Thymus (tissue), 14 donors: ENCODE measurements around the gene EARS2. TPM values are rescaled to one million over a fixed set of nuclear protein-coding genes. Genes with fewer than 3 reads are reported as not detected.

ENCODE experiments used
- DNase-seq, 9 donors: peaks; one replicate each; pipeline ENCODE4 v3.0.0-alpha.2; 2013; ENCODE audit warnings: low spot score in 9 of 9, low read depth in 6 of 9, missing footprints in 1 of 9
- H3K27ac ChIP-seq, 2 donors: one replicate each; pipeline ENCODE4 v1.5.1; 2013; ENCODE audit warnings: control low read depth in 1 of 2, low read depth in 1 of 2, low read length in 1 of 2, mild to moderate bottlenecking in 1 of 2, moderate library complexity in 1 of 2
- H3K27me3 ChIP-seq, 2 donors: one replicate each; pipeline ENCODE4 v1.5.1; 2013; ENCODE audit warnings: low read length in 1 of 2; ENCODE audit not compliant: control insufficient read depth in 2 of 2, insufficient read depth in 1 of 2
- H3K36me3 ChIP-seq, 2 donors: one replicate each; pipeline ENCODE4 v1.5.1; 2013; ENCODE audit warnings: low read length in 1 of 2, mild to moderate bottlenecking in 1 of 2, moderate library complexity in 1 of 2; ENCODE audit not compliant: control insufficient read depth in 2 of 2, insufficient read depth in 2 of 2
- H3K4me1 ChIP-seq, 2 donors: one replicate each; pipeline ENCODE4 v1.5.1; 2013; ENCODE audit warnings: low read length in 2 of 2; ENCODE audit not compliant: control insufficient read depth in 2 of 2, insufficient read depth in 2 of 2
- H3K4me3 ChIP-seq, 2 donors: one replicate each; pipeline ENCODE4 v1.5.1; 2013; ENCODE audit warnings: low read length in 2 of 2, control low read depth in 1 of 2, mild to moderate bottlenecking in 1 of 2
- H3K9me3 ChIP-seq, 2 donors: one replicate each; pipeline ENCODE4 v1.5.1; 2013; ENCODE audit warnings: low read length in 1 of 2, mild to moderate bottlenecking in 1 of 2; ENCODE audit not compliant: control insufficient read depth in 2 of 2, insufficient read depth in 1 of 2
- WGBS: extraction: QIAGEN DNeasy Blood & Tissue Kit; methylation state at CpG from one replicate; pipeline ENCODE4 v1.1.7; 2013; 5-methylcytosine and 5-hydroxymethylcytosine counted together
- long read RNA-seq, 10 donors: transcript quantifications; one replicate each; lab custom pipeline, GENCODE V29; 2026
- polyA plus RNA-seq: library from polyadenylated mRNA; stranded (reverse); fragments of 200-250 nt; gene quantifications from one replicate; pipeline ENCODE4 v1.2.3, GENCODE V29; 2013
- total RNA-seq: library from RNA; stranded (reverse); fragments of 120-200 nt; gene quantifications from one replicate; pipeline ENCODE4 v1.2.4, GENCODE V29; 2013
- donor health status: healthy.

EARS2 gene
- total RNA-seq (20.5 TPM), polyA plus RNA-seq (11.5 TPM)
- long read RNA-seq, donor 1, partial matches to known transcripts, result 0 of 2 reads
- long read RNA-seq, donor 1, other reads (novel, unspliced or antisense), result 0 of 2 reads
- long read RNA-seq, donor 2, result 0 reads
- long read RNA-seq, donor 3, partial matches to known transcripts, result 8 of 30 reads
- long read RNA-seq, donor 3, other reads (novel, unspliced or antisense), result 19 of 30 reads
- long read RNA-seq, donor 4, partial matches to known transcripts, result 0 of 5 reads
- long read RNA-seq, donor 4, other reads (novel, unspliced or antisense), result 0 of 5 reads
- long read RNA-seq, donor 5, transcript EARS2-201 (9 exons, 3,961 nt), result major isoform, 5 of 9 reads
- long read RNA-seq, donor 5, partial matches to known transcripts, result 0 of 9 reads
- long read RNA-seq, donor 5, other reads (novel, unspliced or antisense), result 0 of 9 reads
- long read RNA-seq, donor 6, partial matches to known transcripts, result 0 of 5 reads
- long read RNA-seq, donor 6, other reads (novel, unspliced or antisense), result 0 of 5 reads
- long read RNA-seq, donor 7, partial matches to known transcripts, result 0 of 7 reads
- long read RNA-seq, donor 7, other reads (novel, unspliced or antisense), result 0 of 7 reads
- long read RNA-seq, donor 8, result 0 reads
- long read RNA-seq, donor 9, partial matches to known transcripts, result 0 of 3 reads
- long read RNA-seq, donor 9, other reads (novel, unspliced or antisense), result 0 of 3 reads
- long read RNA-seq, donor 10, partial matches to known transcripts, result 0 of 2 reads
- long read RNA-seq, donor 10, other reads (novel, unspliced or antisense), result 0 of 2 reads

GRCh38 chr16:23556881-23557778 is at the start of gene EARS2, which contains the start of gene UBFD1:
Gene EARS2, minus strand, starts transcription at chr16:23557350. Its CDS starts 7 bp downstream, at chr16:23557343.
Gene UBFD1, plus strand, starts transcription at chr16:23557727. Its CDS starts 16 bp downstream, at chr16:23557743.
- H3K9me3 ChIP-seq, result no peaks in the 10 kb centered on the region
- peak within 1 kb of the TSS; percentile 85 to 90 for H3K27ac ChIP-seq
- peaks cover 21 to 26% of the 10 kb centered on the region in 2 donors for H3K36me3 ChIP-seq
- peaks cover 9 to 13% of the 10 kb centered on the region in 2 donors for H3K4me1 ChIP-seq
- peak within 1 kb of the TSS; percentile 61 to 76 for H3K4me3 ChIP-seq
- peak; percentile 90 to 99 (median 96) for DNase-seq
- no peaks in the 10 kb centered on the region for H3K27me3 ChIP-seq
- 2% methylated on average over 65 of the region's 65 CpGs for whole genome bisulfite sequencing

GRCh38 chr16:23597003-23597756 is 40.0 kb upstream of the EARS2 start:
- Histone ChIP-seq H3K36me3 (peaks cover 7 to 8% of the 10 kb centered on the region in 2 donors), H3K4me1 (peaks cover 8 to 16% of the 10 kb centered on the region in 2 donors), H3K27me3 (no peaks in the 10 kb centered on the region), H3K27ac (peak overlapping the region in 1 of 2 donors; percentile 57), H3K4me3 (no peak overlapping the region), H3K9me3 (no peaks in the 10 kb centered on the region)
- DNase-seq, result peak in 2 of 9 donors; percentile 32 to 55
- 93% methylated on average over 11 of the region's 11 CpGs for WGBS

- peak within 1 kb of the TSS; percentile 73 to 91 for H3K4me3 ChIP-seq
- peak within 1 kb of the TSS; percentile 71 to 75 for H3K27ac ChIP-seq
- H3K4me1 ChIP-seq, result peaks cover 8 to 16% of the 10 kb centered on the region in 2 donors
- peaks cover 17 to 18% of the 10 kb centered on the region in 2 donors for H3K36me3 ChIP-seq
- H3K9me3 ChIP-seq, result no peaks in the 10 kb centered on the region
- WGBS, result 3% methylated on average over 67 of the region's 67 CpGs
- no peaks in the 10 kb centered on the region for H3K27me3 ChIP-seq
- DNase-seq, result peak; percentile 64 to 94 (median 88)
Measured at GRCh38 chr16:23595951-23596720, 39.0 kb upstream of the EARS2 start, which contains the start of gene NDUFAB1. Gene NDUFAB1, minus strand, starts transcription at chr16:23596316. Its CDS starts 26 bp downstream, at chr16:23596290.

- Histone ChIP-seq H3K4me3 (peak overlapping the region; percentile 73 to 91), H3K4me1 (peaks cover 8 to 16% of the 10 kb centered on the region in 2 donors), H3K36me3 (peaks cover 22 to 25% of the 10 kb centered on the region in 2 donors), H3K27ac (no peak overlapping the region), H3K9me3 (no peaks in the 10 kb centered on the region), H3K27me3 (no peaks in the 10 kb centered on the region)
- DNase-seq, result peak in 3 of 9 donors; percentile 4 to 24 (median 11)
- WGBS, result 25% methylated on average over 34 of the region's 34 CpGs
Measured at GRCh38 chr16:23595246-23595950, 38.2 kb upstream of the EARS2 start.

DNA sequence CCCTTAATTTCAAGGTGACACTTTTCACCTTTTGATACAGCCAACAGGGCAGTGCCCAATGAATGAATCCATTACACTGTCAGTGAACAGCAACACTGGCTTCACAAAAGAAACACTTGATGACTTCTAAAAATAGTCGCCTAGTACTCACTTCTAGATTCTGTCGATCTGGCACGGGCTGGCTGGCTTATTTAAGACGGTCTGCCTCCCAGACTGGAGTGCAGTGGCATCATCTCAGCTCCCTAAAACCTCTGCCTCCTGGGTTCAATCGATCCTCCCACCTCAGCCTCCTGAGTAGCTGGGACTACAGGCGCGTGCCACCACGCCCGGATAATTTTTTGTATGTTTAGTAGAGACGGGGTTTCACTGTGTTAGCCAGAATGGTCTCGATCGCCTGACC is 37.0 kb upstream of the EARS2 start:
- Histone ChIP-seq H3K36me3 (peaks cover 30 to 32% of the 10 kb centered on the region in 2 donors), H3K9me3 (no peaks in the 10 kb centered on the region), H3K4me3 (no peak overlapping the region), H3K4me1 (peaks cover 8 to 16% of the 10 kb centered on the region in 2 donors), H3K27ac (no peak overlapping the region), H3K27me3 (no peaks in the 10 kb centered on the region)
- DNase-seq, result no peak
- WGBS, result 95% methylated on average over 12 of the region's 12 CpGs

DNA sequence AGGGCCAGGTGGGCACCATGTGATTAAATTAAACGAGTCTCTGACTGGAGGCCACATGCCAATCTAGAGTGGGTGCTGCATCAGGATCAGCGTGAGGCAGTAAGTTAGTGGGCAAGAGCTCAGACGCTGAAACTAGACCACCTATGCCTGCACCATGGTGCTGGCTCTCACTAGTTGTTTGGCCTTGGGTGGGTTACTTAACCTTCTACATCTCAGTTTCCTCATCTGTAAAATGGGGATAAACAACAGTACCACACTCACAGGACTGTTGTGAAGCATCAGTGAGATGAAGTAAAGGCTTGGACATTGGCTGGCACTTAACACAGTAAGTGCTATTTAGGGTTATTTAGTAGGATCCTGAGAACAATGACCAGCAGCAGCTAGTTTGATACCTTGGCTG is 33.0 kb upstream of the EARS2 start:
- 95% methylated on average over 3 of the region's 3 CpGs for WGBS
- DNase-seq, result no peak
- Histone ChIP-seq H3K4me3 (no peak overlapping the region), H3K27ac (no peak overlapping the region), H3K9me3 (no peaks in the 10 kb centered on the region), H3K4me1 (peaks cover 7% of the 10 kb centered on the region in 2 donors), H3K27me3 (no peaks in the 10 kb centered on the region), H3K36me3 (peaks cover 50 to 51% of the 10 kb centered on the region in 2 donors)

- no peaks in the 10 kb centered on the region for H3K4me1 ChIP-seq
- WGBS, result 98% methylated on average over 5 of the region's 5 CpGs
- no peaks in the 10 kb centered on the region for H3K27me3 ChIP-seq
- no peak for DNase-seq
- H3K27ac ChIP-seq, result no peak overlapping the region
- peaks cover 57 to 59% of the 10 kb centered on the region in 2 donors for H3K36me3 ChIP-seq
- no peak overlapping the region for H3K4me3 ChIP-seq
- no peaks in the 10 kb centered on the region for H3K9me3 ChIP-seq
Measured at GRCh38 chr16:23587726-23588125, 30.6 kb upstream of the EARS2 start.
